HG02840 (cell line): ENCODE measurements around the gene IP6K3.

Experiments
- ATAC-seq: cut with Tn5 transposase; IDR thresholded peaks from one replicate; pipeline ENCODE4 v1.9.1; 2021; ENCODE audit warnings: mild to moderate bottlenecking, moderate library complexity, moderate number of reproducible peaks; ENCODE audit not compliant: unreplicated experiment, low FRiP score

IP6K3 gene

DNA sequence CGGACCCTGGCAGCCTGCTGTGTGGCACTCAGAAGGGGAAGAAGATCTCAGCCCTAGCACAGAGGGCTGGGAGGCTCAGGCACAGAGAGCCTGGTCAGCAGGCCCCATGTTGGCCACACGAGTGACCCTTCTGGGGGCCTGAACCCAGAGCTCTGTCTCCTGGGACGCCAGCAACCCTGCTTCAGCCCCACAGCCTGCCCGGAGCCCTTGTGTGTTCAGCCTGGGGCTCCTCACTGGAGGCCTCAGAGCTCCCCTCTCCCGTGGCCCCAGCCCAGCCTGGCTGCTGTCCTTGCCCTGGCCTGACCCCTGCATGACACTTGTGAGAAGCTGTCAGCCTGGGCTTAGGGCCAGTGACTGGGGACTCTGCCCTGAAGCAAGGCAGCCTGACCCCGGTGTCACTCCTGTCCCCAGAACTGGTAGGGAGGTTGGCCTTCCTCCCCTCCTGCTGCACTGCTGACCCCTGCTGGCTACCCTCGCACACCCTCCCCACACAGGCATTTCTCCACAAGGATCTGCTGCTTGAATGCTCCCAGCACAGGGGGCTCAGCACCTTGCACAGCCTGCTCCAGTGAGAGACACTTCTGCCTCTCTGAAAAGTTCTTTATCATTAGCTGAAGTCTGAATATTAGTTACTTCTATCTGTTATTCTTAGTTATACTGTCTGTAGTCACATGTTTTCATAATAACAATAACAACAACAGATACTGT, 15.4 kb upstream of the IP6K3 start:
- no peak for ATAC-seq

DNA sequence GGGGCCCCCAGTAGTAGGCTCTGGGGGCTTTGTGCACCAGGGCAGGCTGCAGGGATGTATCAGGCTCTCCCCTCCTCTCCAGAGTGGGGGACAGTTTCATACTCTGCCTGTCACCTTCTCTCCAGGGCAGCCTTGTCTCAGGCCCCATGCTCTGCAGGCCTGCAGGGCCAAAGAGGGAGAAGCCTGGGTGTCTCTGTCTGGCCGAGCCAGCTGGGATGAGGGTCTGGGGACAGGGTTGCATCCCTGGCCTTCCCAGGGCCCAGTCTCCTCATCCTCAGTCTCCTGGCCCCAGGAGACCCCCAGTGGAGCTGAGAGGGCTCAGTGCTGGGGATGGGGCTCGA, 14.8 kb upstream of the IP6K3 start:
- no peak for ATAC-seq

DNA sequence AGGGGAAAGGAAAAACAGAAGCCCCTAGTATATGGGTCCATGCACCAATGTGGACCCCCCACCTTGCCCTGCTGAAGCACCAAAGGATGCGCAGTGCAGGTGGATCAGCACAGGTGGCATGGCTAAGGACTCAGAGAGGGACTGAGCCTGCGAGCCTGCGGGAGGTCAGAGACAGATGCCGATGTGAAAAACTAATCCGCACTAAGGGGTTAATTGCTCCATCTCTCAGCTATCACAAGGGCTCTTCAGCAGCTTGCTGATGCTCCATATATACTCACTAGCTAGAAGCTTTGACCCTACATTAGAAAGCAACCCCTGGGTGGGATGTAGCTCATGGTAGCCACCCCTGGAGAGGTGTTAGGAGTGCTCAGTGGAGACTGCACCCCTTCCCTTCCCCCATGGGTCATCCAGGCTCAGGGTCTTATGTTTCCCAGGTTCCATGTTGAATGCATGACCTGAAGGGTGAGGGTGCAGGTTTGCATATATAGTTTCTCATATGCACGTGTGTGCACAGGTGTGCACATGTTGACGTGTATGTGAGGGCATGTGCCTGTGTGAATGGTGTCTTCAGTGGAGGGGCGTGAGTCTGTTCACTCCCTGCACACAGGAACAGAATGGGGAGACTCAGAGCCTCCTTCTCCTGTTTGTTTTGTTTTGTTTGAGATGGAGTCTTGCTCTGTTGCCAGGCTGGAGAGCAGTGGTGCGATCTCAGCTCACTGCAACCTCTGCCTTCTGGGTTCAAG, 13.4 kb upstream of the IP6K3 start:
- ATAC-seq, result no peak

DNA sequence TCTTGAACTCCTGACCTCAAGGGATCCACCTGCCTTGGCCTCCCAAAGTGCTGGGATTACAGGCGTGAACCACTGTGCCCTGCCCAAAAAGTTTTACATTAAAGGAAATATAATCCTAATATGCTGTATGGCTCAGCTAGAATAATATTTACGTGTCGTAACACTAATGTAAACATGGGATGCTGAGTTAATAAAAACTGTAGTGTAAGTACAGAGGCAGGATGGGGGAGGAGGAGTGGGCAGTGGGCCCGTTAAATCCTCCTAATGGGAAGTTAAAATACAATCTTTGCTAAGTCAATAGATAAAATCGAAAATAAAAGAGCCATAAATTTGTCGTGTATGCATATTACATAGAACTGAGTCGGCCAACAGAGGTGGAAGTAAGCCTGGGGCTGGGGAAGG, 12.1 kb upstream of the IP6K3 start:
- no peak for ATAC-seq

DNA sequence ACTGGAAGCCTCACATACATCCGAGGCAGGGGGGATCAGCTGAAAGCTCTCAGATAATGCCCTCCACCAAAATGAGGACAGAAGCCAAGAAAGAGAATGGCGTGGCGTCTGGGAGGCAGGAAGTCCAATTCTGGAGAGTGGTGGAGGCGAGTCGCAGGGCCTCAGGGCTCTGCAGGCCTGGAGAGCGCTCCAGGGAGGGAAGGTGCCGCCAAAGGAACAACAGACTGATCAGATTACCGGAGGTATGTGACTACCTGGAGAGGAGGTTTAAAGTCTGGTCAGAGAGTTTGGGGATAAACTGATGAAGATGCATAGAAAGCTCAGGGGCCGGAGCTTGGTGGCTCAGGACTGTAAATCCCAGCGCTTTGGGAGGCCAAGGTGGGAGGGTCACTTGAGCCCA, 11.2 kb upstream of the IP6K3 start:
- no peak for ATAC-seq

DNA sequence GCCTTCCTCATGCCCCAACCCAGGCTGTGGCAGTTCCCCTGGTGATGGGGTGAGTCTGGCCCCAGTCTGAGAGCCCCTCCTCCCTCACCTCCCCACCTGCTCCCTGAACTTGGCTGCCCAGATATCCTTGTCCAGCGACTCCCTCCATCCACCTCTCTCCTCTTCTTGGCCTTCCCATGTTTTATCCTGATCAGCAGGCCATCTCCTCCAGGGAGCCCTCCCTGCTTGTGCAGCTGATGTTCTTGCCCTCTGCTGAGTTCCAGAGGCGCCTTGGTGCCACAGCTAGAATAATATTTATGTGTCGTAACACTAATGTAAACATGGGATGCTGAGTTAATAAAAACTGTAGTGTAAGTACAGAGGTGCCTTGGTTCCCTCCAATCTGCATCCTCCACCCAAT, 10.4 kb upstream of the IP6K3 start:
- ATAC-seq, result no peak

DNA sequence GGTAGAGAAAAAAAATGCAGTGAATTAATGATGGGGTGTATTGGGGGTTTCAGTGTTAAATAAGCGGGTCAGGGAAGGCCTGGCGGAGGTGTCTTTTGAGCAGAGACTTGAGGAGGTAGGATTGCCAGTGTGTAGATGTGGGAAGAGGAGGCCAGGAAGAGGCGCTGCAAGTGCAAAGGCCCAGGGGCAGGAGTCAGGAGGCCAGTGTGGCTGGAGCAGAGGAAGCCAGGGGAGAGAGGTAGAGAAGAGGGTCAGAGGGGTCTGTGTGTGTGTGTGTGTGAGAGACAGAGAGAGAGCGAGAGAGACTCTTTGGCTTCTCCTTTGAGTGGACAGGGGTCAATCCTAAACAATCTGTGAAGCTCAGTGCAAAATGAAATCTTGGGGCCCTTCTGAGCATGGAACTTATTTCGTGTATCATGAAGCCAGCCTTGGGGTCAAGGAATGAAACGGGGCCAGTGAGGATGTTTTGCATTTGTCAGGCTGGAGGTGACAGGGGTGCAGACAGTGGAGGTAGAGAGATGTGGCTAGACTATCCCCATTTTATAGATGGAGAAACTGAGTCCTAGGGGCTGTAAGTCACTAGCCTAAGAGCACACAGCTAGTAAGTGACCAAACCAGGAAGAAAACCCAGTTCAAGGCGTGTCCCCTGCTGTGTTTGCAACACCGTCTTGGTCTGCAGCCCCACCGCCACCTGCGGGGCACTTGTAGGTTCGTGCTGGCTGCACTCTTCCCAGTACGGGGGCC, 9.7 kb upstream of the IP6K3 start:
- ATAC-seq, result no peak

DNA sequence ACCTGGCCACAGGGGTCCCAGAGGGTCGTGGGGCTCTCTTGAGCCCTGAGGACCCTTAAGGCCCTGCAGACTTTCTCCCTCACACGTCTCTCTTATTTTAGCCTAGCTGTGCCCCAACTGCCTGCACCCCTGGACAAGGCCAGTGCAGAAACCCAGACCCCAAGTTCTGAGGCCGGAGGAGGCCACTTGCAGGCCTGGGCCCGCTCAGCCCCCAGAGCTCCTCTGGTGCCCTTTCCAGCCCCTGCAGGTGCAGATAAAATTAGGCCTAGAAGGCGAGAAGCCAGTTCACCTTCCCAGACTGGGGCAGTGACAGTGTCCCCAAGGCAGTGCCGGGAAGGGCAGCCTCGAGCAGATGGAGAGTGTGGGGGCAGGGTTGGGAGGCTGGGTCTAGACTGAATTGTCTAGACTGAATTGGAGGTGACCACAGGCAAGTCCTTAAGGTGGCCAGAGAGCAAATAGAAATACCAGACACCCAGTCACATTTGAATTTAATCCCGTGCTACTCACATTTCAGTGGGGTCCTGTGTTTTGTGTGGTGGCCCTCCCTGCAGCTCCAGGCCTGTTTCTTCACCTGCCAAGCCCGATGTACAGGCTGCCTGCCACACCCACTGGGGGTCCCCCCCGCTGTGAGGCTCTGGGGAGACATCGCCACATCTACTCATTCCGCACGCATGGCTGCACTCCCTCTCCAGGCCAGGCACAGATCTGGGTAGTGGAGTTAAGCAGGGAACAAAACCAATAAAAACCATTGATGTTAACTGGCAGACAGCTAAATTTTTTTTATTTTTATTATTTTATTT, 8.6 kb upstream of the IP6K3 start:
- no peak for ATAC-seq

DNA sequence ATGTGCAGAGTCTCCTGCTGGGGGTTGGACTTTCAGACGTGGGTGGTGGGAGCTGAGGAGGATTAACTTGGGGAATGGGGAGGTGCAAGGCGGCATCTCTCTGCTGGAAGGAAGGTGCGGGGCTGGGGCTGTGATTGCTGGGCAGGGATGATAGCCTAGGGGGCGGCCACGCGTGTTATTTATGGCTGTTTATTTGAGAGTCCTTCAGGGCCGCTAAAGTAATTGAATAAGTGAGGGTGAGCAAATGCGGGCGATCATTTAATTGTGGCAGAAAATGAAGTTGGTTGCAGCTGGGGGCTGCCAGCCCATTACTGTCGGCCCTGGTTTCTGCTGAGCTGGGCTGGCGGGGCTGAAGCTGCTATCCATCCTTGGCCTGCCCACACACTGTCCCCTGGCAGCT, 7.5 kb upstream of the IP6K3 start:
- no peak for ATAC-seq

DNA sequence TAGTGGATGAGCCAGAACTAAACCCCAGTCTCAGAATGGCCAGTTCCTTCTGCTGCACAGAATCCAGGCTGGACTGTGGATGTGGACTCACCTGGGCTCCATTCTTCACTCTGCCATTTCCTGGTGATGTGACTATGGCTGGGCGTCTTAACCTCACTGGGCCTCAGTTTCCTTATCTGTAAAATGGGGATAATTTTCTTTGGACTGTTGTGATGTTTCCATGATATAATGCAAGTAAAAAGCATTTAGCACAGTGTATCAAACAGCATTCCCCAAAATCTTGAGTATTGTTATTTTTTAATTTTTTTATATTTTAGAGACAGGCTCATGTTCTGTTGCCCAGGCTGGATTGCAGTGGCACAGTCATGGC, 5.9 kb upstream of the IP6K3 start:
- ATAC-seq, result no peak

DNA sequence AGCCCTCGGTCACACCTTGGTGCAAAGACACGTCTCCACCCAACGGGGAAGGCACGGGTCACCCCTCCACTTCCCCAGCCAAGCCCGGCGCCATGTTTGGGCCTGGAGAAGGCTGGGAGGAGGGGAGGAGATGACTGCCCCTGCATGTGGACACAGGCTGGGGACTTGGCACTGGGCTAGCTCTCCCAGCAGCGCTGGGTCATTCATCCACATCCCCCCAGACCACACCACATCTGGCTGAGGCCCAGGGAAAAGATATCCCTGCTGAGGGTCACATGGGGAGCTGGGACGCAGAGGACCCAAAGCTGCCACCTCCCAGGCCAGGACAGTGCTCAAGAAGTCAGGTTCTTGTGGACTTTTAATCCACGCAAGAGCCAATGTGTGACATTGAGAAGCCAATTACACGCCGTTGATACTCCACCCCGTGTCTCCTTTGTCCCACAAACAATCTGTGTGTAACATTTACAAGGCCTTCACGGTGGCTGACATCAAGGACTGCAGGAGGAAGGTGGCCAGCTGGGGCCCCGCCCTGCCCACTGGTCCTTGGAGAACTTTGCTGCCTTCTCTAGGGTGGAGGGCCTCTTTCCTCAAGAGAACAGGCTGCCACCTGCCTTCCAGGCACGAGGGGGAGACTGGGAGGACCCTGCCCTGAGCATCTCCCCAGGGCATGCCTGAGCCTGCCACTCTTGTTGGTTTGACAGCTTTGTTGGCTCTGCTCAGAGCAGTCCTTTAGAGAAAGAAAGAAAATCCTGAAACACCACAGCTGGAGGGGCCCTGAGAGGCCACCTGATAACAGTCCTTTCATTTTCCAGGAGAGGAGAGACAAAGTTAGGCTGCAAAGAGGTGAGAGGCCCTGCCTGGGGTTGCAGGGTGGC, 5.3 kb upstream of the IP6K3 start:
- no peak for ATAC-seq

DNA sequence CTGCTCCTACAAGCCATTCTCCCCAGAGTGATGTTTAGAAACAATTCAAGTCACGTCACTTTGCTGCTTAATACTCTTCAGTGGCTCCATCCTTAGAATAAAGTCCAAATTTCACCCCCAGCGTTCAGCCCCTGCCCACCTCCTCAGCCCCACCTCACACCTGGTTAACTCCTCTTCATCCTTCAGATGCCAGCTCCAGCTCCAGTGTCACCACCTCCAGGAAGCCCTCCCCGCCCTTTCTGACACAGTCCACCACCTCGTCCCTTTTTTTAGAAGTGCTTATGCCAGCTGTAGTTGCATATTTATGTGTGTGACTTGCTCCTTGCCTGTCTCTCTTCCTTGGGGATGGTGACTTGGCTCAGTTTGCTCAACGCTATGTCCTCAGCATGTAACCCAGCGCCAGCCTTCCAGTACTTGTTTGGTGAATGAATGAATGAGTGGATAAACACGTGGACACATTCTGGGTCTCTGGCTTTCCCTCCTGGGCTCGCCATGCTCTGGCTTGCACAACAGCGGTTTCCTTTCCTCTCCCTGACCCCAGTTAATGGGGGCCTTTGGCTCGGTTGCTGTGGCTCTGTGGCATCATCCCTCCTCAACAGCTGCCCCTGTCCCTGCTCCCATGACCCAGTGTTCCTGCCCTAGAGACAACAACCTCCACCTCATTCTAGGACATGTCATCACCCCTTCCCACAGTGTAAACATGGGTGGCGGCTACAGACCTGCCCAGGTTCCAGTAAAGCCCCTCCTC, 3.7 kb upstream of the IP6K3 start:
- no peak for ATAC-seq

DNA sequence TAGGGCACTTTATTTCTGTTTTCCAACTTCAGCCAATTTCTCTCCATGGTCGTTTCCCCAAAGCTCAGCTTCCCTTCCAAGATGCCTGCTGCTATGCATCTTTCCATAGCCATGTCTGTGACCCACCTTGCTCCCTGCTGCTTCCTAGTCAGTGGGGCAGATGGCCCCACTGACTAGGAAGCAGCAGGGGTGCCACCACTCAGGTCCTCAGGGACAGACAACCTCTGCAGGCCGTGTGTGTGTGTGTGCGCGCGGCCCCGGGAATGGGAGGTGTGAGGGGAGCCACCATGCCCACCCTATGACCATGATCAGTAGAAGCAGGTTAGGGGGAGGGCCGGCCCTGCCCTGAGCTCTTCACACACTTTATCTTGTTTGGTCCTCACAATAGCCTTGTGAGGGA, 2.7 kb upstream of the IP6K3 start:
- ATAC-seq, result no peak

DNA sequence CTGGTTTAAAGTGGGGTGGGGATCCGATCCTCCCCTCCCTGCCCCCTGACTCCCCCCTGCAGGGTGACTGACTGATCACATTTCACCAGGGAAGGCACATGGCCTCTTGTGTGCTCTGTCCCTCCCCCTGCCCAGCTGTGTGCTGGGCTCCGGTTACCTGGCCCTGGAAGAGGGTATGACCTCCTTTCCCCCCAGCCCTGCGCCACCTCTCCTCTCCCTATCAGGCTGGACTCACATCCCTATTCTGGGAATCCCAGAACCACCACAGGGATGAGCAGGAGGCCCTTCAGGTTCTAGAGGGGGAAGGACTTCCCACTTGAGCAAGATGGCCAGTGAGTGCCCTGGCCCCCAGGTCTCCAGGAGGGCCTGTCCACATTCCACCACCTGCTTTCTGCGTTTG, 2.1 kb upstream of the IP6K3 start:
- ATAC-seq, result no peak

DNA sequence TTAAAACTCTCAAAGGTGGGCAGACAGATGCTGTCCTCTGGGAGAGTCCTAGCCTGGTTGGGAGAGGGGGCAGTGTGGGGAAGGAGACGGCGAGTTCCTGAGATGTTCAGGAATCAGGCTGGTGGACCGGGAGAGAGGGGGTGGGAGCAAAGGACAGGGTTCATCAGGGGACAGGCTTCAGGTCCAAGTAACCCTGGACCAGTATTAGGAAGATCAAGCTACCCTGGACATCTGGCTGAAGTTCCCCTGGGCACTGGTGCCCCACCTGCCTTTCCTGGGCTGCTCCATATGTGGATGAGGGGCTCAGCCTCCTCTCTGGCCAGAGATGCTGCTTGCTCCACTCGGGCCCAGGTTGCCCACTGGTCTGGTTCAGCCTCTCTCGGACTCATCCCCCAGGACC, 1.1 kb upstream of the IP6K3 start:
- ATAC-seq, result no peak

DNA sequence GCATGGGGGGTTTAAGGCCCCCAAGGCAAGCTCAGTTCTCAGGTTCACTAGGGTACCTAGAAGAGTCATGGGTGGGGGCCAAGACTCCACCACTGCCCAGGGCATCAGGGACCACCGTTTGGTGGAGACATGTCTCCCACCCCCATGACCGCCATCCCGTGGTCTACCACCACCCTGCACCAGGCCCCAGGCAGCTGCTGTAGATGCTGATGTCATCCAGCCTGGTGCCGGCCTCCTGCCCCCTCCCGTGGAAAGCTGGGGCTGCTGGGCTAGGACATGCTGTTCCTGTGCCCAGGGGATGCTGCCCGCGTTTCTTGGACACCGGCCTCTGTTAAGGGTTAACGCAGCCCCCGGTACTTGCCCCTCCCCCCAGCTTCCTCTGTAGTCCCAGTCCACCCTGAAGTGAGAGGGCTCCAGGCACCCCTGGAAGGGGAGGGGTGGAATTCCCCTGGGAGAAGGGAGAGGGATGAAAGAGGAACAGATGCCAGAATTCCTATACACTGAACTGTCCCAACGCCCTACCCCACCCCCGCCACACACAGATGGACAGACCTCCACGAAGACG, 587 bp downstream of the IP6K3 start:
- ATAC-seq, result no peak

DNA sequence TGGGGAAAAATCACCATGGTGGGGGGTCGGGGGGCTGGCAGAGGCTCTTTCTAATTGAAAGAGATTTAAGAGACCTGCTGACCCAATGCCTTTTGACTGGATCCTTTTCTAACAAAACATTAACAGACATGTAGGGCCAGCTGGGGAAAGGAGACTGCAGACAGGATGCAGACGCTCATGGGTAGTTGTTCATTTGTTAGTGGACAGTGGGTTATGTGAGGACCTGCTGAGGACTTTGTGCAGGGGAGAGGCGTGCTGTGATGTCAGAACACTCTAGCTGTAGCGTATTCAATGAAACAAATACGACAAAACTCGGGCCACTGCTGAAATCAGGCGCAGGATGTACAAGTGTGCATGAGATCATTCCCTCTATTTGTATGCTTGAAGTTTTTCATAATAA, 1.2 kb downstream of the IP6K3 start:
- ATAC-seq, result no peak

DNA sequence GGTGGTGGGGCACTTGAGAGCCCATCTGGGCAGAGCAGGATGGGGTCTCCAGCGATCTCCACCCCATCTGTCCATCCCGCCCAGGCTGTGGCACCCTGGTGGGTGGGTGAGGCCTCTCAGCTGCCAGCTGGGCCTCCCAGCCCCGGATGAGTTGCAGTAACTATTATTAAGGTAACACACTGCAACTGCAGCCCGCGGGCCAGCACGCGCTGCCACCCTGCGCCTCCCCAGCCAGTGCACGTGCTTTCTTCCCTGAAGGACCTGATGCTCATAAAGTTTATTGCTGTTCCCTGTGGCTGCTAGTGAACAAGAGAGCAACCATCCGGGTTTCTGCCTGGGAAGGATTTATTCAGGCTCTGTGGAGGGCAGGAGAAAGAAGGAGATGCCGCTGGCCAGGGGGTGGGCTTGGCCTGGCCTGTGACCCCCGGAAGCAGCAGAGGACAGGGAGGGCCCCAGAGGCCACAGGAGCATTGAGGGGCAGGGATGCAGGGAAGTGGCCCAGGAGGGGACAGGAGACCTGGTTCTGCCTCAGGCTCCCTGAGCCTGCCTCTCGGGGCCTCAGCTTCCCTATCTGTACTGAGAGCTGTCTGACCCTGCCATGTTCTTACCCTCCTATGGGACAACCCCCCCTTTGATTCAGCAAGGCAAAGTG, 1.7 kb downstream of the IP6K3 start:
- no peak for ATAC-seq
